HG03135 (cell line): ENCODE measurements around the gene CACNA1S.

ENCODE experiments used
- ATAC-seq: cut with Tn5 transposase; IDR thresholded peaks from one replicate; pipeline ENCODE4 v1.9.1; 2021; ENCODE audit warnings: mild to moderate bottlenecking, moderate library complexity; ENCODE audit not compliant: unreplicated experiment

CACNA1S gene

GRCh38 chr1:201039876-201040275 lies 72.3 kb downstream of the CACNA1S start:
- no peak for ATAC-seq

GRCh38 chr1:201039418-201039817 lies 72.8 kb downstream of the CACNA1S start:
- no peak for ATAC-seq

- no peak for ATAC-seq
Measured at GRCh38 chr1:201038186-201038876, 73.9 kb downstream of the CACNA1S start.

- no peak for ATAC-seq
Measured at GRCh38 chr1:201036188-201036842, 75.9 kb downstream of the CACNA1S start.

GRCh38 chr1:201034671-201035070 lies 77.6 kb downstream of the CACNA1S start:
- ATAC-seq = no peak

- no peak for ATAC-seq
Measured at GRCh38 chr1:201032408-201032807, 79.8 kb downstream of the CACNA1S start.

- no peak for ATAC-seq
Measured at GRCh38 chr1:201028461-201028889, 83.8 kb downstream of the CACNA1S start.

GRCh38 chr1:201026836-201027235 lies 85.4 kb downstream of the CACNA1S start:
- no peak for ATAC-seq

- ATAC-seq = no peak
Measured at GRCh38 chr1:201026234-201026633, 86.0 kb downstream of the CACNA1S start.

GRCh38 chr1:201025571-201026002 lies 86.6 kb downstream of the CACNA1S start:
- no peak for ATAC-seq

GRCh38 chr1:201024625-201024998 lies 87.6 kb downstream of the CACNA1S start:
- ATAC-seq = no peak

- ATAC-seq = no peak
Measured at GRCh38 chr1:201023920-201024624, 88.2 kb downstream of the CACNA1S start.

GRCh38 chr1:201023517-201023902 lies 88.7 kb downstream of the CACNA1S start, which contains the start of gene KIF21B:
Gene KIF21B, minus strand, starts transcription at chr1:201023714. Its CDS starts 331 bp downstream, at chr1:201023383.
- peak; percentile 64 for ATAC-seq

GRCh38 chr1:201022820-201023516 lies 89.3 kb downstream of the CACNA1S start:
- no peak for ATAC-seq

GRCh38 chr1:201022493-201022819 lies 89.8 kb downstream of the CACNA1S start:
- no peak for ATAC-seq

- ATAC-seq = no peak
Measured at GRCh38 chr1:201021630-201022492, 90.4 kb downstream of the CACNA1S start.

GRCh38 chr1:201020721-201021629 lies 91.3 kb downstream of the CACNA1S start:
- ATAC-seq = no peak

GRCh38 chr1:201020040-201020591 lies 92.1 kb downstream of the CACNA1S start:
- no peak for ATAC-seq
